Activated naive CD8-positive, alpha-beta T cell treated with anti-CD3 and anti-CD28 coated beads for 36 hours (primary cell): ENCODE data around the gene KIAA1210. TPM values are rescaled to one million over a fixed set of nuclear protein-coding genes. Genes with fewer than 3 reads are reported as not detected.
"Not testable (repeated sequence)": the region's sequence is repeated elsewhere in the genome, so short reads cannot be mapped to it uniquely, and the experiment has no call there.

Experiments used
- DNase-seq: peaks from one replicate; pipeline ENCODE4 v3.0.0; 2021
- H3K27ac Mint-ChIP-seq: one replicate; pipeline ENCODE4 v1.8.0; 2022; ENCODE audit warnings: mild to moderate bottlenecking, moderate library complexity, mixed read lengths
- H3K27me3 Mint-ChIP-seq: one replicate; pipeline ENCODE4 v1.8.0; 2022; ENCODE audit warnings: mild to moderate bottlenecking, mixed read lengths
- H3K36me3 Mint-ChIP-seq: one replicate; pipeline ENCODE4 v1.8.0; 2021; ENCODE audit warnings: mild to moderate bottlenecking, mixed read lengths
- H3K4me1 Mint-ChIP-seq: one replicate; pipeline ENCODE4 v1.8.0; 2021; ENCODE audit warnings: mixed read lengths
- H3K4me3 Mint-ChIP-seq: one replicate; pipeline ENCODE4 v1.8.0; 2022; ENCODE audit warnings: mild to moderate bottlenecking, moderate library complexity, mixed read lengths
- H3K9me3 Mint-ChIP-seq: one replicate; pipeline ENCODE4 v1.8.0; 2022; ENCODE audit warnings: mixed read lengths
- total RNA-seq, 2 experiments: library from RNA; stranded (reverse); gene quantifications; one replicate each; pipeline ENCODE4 v1.2.3, GENCODE V29; 2021

The KIAA1210 gene
- total RNA-seq, 2 experiments from 2014 or later, result not detected

GRCh38 chrX:119029656-119030055 lies 98.0 kb downstream of the KIAA1210 start:
- H3K4me1 Mint-ChIP-seq, H3K36me3 Mint-ChIP-seq, H3K27me3 Mint-ChIP-seq, H3K27ac Mint-ChIP-seq, H3K9me3 Mint-ChIP-seq, DNase-seq, H3K4me3 Mint-ChIP-seq: not testable (repeated sequence)

GRCh38 chrX:119028733-119029330 lies 98.8 kb downstream of the KIAA1210 start:
- no peaks in the 10 kb centered on the region for H3K9me3 Mint-ChIP-seq
- H3K36me3 Mint-ChIP-seq, result peaks cover 4% of the 10 kb centered on the region
- DNase-seq, result no peak
- H3K4me3 Mint-ChIP-seq, result no peak overlapping the region
- H3K27me3 Mint-ChIP-seq, result peaks cover 6% of the 10 kb centered on the region
- no peaks in the 10 kb centered on the region for H3K4me1 Mint-ChIP-seq
- H3K27ac Mint-ChIP-seq, result no peak overlapping the region

Other genes with a start within 250 kb of the KIAA1210 start
- gene LONRF3, start 153.2 kb downstream of the KIAA1210 start, total RNA-seq, result 1 to 10 TPM; 4.6 to 5.1 TPM
- gene CT47C1, start 54.8 kb downstream of the KIAA1210 start, total RNA-seq, result not detected
- gene PGRMC1, start 108.5 kb upstream of the KIAA1210 start, total RNA-seq, result 10 to 100 TPM; 48.2 to 49.3 TPM